SKM-1 (cell line): ENCODE data around the gene TRMT2A.

ENCODE experiments used
- DNase-seq: peaks from one replicate; lab custom pipeline; 2025; ENCODE audit not compliant: unreplicated experiment; lab: John Stamatoyannopoulos, UW

TRMT2A gene

GRCh38 chr22:20107951-20108756, 8.9 kb downstream of the TRMT2A start:
- DNase-seq: no peak

DNA sequence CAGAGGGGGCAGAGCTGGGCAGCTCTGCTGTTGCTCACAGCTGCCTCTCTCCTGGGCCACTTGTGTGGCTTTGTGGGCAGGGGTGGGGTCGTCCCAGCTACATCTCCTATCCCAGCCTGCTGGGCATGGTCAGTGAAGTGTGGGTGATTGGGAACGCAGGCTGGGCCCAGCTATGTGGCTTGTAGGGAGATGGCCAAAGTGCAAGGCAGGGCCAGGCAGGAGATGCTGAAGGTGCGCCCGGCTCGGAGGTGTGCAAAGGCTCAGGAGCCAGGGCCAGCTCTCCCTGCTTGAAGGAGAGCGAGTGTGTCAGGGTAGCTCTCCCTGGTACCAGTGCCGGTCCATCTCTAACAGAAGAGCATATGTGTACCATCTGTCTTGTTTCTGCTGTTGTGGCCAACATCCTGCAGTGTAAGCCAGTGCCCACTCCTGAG, 9.5 kb downstream of the TRMT2A start:
- no peak for DNase-seq

DNA sequence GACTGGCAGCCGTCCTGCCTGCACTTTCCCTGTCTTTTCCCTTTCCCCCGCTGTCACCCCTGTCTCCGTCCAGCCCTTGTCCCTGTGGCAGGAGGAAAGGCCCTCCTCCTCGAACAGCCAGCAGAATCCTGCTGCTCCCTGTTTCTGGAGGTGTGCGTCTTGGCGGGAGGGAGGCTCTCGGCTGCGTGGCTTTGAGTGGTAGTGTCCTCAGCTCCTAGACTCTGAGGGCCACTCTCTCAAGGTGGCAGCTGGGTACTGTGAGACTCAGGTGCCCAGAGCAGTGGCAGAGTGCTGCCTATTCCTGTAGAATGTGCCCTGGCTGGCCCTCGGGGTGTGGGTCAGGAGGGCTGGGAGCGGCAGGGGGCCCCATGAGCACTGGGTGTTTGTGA, 10.2 kb downstream of the TRMT2A start:
- no peak for DNase-seq

- no peak for DNase-seq
These were observed 10.7 kb downstream of the TRMT2A start for GRCh38 chr22:20106205-20106848.

GRCh38 chr22:20105456-20106204, 11.4 kb downstream of the TRMT2A start:
- DNase-seq: no peak

DNA sequence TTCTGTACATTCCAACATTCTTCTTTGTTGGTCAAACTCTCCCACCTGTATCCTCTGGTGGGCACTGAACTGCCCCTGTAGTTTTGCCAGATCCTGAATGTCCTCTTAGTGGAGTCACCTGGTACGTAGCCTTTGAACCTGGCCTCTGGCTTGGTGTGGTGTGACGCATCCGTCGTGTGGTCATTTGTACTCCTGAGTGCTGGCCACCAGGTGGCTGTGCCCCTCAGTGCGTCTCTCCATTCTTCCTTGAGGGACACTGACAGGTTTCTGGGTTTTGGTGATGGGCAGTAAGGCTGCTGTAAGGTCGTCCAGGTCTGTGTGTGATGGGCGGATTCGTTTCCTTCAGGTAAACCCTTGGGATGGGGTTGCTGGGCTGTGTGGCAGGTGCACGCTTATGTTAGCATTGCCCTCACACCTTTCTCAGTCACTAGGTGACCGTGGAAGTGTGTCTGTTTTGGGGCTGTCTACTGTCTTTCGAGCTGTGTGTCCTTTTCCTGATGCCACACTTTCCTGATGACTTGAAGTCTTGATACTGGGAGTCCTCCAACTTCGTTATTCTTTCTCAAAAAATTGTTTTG, 14.7 kb downstream of the TRMT2A start:
- DNase-seq: no peak

DNA sequence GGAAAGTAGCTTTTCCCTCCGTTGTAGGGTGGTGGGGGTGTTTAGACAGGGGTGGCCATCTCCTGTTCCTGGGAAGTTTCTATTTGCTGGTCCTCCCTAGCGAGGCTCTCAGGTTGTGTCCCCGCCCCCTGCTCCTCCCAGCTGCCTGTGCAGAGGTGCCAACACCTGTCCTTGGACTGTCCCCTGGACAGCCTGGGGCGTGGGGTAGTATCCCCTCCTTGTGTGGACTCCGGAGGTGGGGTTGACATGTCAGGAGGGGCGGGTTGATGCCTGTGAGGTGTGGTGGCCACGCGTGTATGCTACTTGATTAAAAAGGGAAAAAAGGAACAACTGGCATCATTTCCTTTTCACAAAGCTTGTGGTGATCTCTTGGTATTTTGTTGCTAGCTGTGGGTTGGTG, 15.4 kb downstream of the TRMT2A start:
- no peak for DNase-seq

GRCh38 chr22:20099099-20099711, 17.8 kb downstream of the TRMT2A start:
- DNase-seq: no peak

- no peak for DNase-seq
These were observed 20.2 kb downstream of the TRMT2A start for GRCh38 chr22:20096574-20097420.

GRCh38 chr22:20095521-20095920, 21.5 kb downstream of the TRMT2A start:
- no peak for DNase-seq

DNA sequence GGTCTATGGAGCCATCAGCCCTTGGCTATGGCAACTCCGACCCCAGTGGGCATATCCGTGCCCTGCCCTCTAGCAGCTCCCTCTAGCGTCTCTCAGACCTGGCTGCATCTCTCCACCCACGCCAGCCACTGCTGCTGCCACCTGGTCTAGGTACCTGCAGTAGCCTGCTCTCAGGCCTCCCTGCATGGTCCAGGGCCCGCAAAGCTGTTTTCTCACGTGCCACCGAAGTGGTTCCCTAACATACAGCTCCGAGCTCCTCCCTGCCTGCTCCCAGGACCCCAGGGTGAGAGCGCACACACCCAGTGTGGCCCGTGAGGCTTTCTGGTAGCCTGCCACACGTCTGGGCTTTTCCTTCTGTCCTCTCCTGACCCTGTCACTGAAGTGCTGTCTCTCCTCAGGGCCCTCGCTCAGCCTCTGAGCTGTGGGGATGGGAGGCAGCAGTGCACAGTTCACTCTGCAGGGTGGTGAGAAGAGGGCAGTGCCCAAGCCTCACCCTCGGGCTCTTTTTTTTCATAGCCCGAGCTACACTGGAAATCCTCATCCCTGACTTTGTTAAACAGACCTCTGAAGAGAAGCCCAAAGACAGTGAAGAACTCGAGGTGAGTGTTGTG, 22.7 kb downstream of the TRMT2A start:
- DNase-seq: no peak

GRCh38 chr22:20093418-20094196, 23.4 kb downstream of the TRMT2A start:
- DNase-seq: no peak

- DNase-seq: no peak
These were observed 24.6 kb downstream of the TRMT2A start for GRCh38 chr22:20092477-20092854.

- DNase-seq: no peak
These were observed 25.1 kb downstream of the TRMT2A start for GRCh38 chr22:20091690-20092476.

- DNase-seq: no peak
These were observed 26.2 kb downstream of the TRMT2A start for GRCh38 chr22:20090730-20091240.

- DNase-seq: no peak
These were observed 26.9 kb downstream of the TRMT2A start for GRCh38 chr22:20089977-20090729.

- no peak for DNase-seq
These were observed 27.6 kb downstream of the TRMT2A start for GRCh38 chr22:20089226-20089976.
